COLO668 (cell line): ENCODE results near the gene PIK3R2.
"Not testable (repeated sequence)": the region's sequence is repeated elsewhere in the genome, so short reads cannot be mapped to it uniquely, and the experiment has no call there.

ENCODE experiments used
- DNase-seq: peaks from one replicate; lab custom pipeline; 2025; ENCODE audit not compliant: unreplicated experiment; lab: John Stamatoyannopoulos, UW

Gene PIK3R2

GRCh38 chr19:18198374-18198773, 45.4 kb downstream of the PIK3R2 start:
- DNase-seq: no peak

- DNase-seq: no peak
These were observed 49.4 kb downstream of the PIK3R2 start for GRCh38 chr19:18202397-18202777.

DNA sequence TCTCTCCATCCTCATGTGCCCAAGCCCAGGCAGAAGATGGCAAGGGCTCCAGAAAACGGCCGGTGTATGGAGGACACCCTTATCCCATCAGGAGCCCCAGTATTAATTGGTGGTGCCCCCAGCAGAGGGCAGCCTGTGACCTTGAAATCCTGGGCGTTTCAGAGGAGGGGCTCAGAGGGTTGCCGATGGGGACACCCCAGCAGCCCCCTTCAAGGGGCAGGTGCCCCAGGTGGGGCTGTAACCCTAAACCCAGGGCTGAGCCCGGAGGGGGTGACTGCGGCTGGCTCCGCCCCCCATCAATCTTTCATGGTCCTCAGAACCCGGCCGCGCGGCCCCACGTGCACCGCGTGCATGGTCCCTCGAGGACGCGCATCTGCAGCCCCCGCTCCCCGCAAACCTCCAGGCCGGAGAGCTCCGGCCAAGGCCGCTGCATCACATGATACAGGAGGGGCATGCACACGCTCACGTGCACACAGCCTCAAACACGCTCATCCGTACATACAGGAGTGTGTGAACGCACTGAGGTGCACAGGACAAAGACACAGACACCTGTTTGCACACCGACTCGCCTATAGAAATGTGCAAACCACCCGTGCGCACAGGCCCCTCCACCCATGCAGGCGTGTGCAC, 49.9 kb downstream of the PIK3R2 start:
- DNase-seq: peak; percentile 53

DNA sequence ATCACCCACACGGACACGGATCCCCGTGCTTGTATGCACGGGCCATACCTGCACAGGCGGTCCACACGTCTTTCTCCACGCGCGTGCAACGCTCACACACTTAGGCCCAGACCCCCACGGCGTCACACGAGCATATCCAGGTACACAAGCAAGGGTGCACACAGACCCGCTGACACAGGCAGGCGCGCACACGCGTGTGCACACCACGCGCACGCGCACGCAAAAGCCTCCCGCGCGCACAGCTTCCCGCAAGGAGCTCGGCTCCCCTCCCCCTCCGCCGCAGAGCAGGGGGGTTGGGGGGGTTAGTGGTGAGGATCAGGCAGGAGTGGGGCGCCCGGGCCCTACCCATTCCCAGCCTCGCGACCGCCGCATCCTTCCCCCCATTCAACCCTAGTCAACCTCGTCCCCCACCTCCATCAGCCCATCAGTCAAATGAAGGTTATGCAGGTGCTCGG, 50.5 kb downstream of the PIK3R2 start:
- peak; percentile 73 for DNase-seq

- peak; percentile 100 for DNase-seq
These were observed 51.0 kb downstream of the PIK3R2 start, which contains the start of gene RAB3A for GRCh38 chr19:18203863-18204393. Gene RAB3A, minus strand, starts transcription at chr19:18204042. Its CDS starts 1,302 bp downstream, at chr19:18202740.

GRCh38 chr19:18204394-18205199, 51.6 kb downstream of the PIK3R2 start:
- DNase-seq: peak; percentile 68

DNA sequence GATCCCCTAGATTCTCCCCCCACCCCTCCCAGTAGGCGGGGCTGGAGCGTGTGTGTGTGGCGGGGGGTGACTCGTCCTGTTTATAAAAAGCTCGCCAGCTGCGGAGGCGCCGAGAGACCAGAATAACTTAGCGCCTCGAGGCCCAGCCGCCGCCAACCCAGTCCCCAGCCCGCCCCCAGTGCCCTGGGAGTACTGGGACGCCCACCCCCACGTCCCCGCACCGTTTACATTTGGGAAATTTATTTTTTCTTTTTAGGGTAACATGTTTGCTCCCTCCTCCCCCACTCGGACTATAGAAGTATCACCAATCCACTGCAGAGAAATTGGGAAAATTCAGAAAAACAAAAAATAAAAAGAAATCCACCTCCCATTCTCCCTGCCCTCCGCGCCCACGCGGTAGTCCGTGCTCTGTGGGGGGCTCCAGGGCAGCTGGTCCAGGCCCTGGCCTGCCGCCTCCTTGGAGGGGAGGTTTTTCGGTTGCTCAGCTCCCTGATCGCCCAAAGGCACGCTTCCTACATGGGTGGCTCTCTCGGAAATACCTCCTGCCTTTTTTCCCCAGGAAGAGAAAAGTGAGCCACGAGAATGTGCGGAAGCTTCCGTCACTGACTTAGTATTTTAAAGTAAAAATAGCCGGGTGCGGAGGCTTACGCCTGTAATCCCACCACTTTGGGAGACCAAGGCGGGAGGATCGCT, 52.4 kb downstream of the PIK3R2 start:
- peak; percentile 73 for DNase-seq

DNA sequence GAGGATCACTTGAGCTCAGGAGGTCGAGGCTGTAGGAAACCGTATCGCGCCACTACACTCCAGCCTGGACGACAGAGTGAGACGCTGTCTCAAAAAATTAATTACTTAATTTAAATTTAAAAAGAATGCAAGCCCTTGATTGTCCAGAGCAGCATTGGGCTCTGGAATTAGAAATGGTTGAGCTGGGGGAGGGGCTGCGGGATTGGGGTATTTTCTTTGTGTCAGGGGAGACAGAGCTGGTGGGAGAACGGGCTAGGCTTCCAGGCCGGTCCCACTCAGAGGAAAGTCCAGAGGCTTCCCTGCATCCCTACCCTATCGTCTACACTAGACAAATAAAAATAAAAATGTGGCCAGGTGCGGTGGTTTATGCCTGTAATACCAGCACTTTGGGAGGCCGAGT, 53.1 kb downstream of the PIK3R2 start:
- no peak for DNase-seq

- DNase-seq: peak; percentile 45
These were observed 55.4 kb downstream of the PIK3R2 start for GRCh38 chr19:18208098-18208951.

DNA sequence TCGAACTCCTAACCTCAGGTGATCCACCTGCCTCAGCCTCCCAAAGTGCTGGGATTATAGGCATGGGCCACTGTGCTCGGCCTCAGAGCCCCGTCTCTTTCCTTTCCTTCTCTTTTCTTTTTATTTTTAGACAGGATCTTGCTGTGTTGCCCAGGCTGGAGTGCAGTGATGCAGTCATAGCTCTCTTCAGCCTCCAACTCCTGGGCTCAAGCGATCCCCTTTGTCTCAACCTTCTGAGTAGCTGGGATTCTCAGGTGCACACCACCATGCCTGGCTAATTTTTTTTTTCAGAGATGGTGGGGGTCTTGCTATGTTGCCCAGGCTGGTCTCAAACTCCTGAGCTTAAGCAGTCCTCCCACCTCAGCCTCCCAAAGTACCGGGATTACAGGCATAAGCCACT, 56.9 kb downstream of the PIK3R2 start:
- not testable (repeated sequence) for DNase-seq

GRCh38 chr19:18211683-18212082, 58.7 kb downstream of the PIK3R2 start:
- DNase-seq: no peak

- DNase-seq: no peak
These were observed 61.9 kb downstream of the PIK3R2 start for GRCh38 chr19:18214779-18215433.

- no peak for DNase-seq
These were observed 63.8 kb downstream of the PIK3R2 start for GRCh38 chr19:18216789-18217188.

GRCh38 chr19:18218159-18218558, 65.2 kb downstream of the PIK3R2 start:
- peak; percentile 10 for DNase-seq

DNA sequence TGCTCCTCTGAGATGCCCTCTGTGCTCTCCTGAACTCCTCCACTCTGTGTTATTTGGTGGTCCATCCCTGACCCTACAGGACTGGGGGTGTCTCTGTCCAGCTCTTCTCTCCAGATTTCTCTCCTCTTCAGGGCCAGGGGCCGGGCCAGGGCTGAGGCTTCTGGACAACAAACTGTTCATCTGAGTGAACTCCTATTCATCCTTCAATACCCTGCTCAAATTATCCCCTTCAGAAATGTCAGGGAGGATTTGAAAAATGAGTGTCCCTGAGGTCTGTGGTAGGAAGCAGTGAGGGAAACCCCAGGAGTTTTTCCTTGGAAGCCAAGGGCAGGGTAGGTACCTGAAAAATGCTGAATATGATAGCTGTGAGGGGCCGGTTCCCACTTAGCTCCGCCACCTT, 65.6 kb downstream of the PIK3R2 start:
- no peak for DNase-seq
